Left ventricle myocardium inferior (tissue), 1 donor: Measurements from ENCODE around the gene CFAP210. TPM values are rescaled to one million over a fixed set of nuclear protein-coding genes. Genes with fewer than 3 reads are reported as not detected.

Experiments used
- DNase-seq: peaks from one replicate; pipeline ENCODE4 v3.0.0-alpha.2; 2020
- H3K27ac ChIP-seq: fragments of 200-600 bp; replicated peaks from 2 replicates; pipeline ENCODE4 v1.8.0; 2021
- H3K27me3 ChIP-seq: fragments of 200-600 bp; 2 replicates; pipeline ENCODE4 v1.8.0; 2021; ENCODE audit warnings: low read depth
- H3K36me3 ChIP-seq: fragments of 200-600 bp; 2 replicates; pipeline ENCODE4 v1.8.0; 2021
- H3K4me1 ChIP-seq: fragments of 200-600 bp; 2 replicates; pipeline ENCODE4 v1.8.0; 2021
- H3K4me3 ChIP-seq: fragments of 200-600 bp; 2 replicates; pipeline ENCODE4 v1.8.0; 2021; ENCODE audit warnings: mild to moderate bottlenecking, moderate library complexity
- H3K9me3 ChIP-seq: fragments of 200-600 bp; replicated peaks from 2 replicates; pipeline ENCODE4 v1.8.0; 2021
- CTCF ChIP-seq: fragments of 200-600 bp; IDR thresholded peaks from 2 replicates; pipeline ENCODE4 v1.8.0; 2021; ENCODE audit warnings: antibody characterized with exemption, mild to moderate bottlenecking, borderline replicate concordance
- intact Hi-C: fragments of 100-400 bp; cut with micrococcal nuclease; formaldehyde crosslinking; loops from one replicate; pipeline ENCODE4 v1.11.0; 2022
- total RNA-seq: library from RNA; stranded (reverse); fragmentation: NEBNext Ultra II Directional; extraction: Animal tissue kit (Norgen Biotek cat#: 25700); gene quantifications from one replicate; pipeline ENCODE4 v1.2.1, GENCODE V29; 2021
- donor health status: DM: no; HTN: yes; CAD: no; lungs with severe emphysema.

Gene CFAP210
- total RNA-seq, 1 donor from 2014 or later = not detected

- Histone ChIP-seq H3K36me3 (no peaks in the 10 kb centered on the region), H3K9me3 (no peaks in the 10 kb centered on the region), H3K4me3 (no peak overlapping the region), H3K27me3 (no peaks in the 10 kb centered on the region), H3K27ac (no peak overlapping the region), H3K4me1 (no peaks in the 10 kb centered on the region)
- intact Hi-C loops = no loop called here
- TF ChIP-seq CTCF = no peak
- DNase-seq = no peak
Measured at GRCh38 chr2:169670937-169671336, 23.3 kb downstream of the CFAP210 start.

GRCh38 chr2:169670215-169670651 lies 24.0 kb downstream of the CFAP210 start:
- intact Hi-C loops = no loop called here
- no peak overlapping the region for H3K4me3 ChIP-seq
- DNase-seq = no peak
- no peak overlapping the region for H3K27ac ChIP-seq
- H3K4me1 ChIP-seq = peaks cover 3% of the 10 kb centered on the region
- no peak for TF ChIP-seq CTCF
- no peaks in the 10 kb centered on the region for H3K27me3 ChIP-seq
- no peaks in the 10 kb centered on the region for H3K9me3 ChIP-seq
- H3K36me3 ChIP-seq = no peaks in the 10 kb centered on the region

- no peaks in the 10 kb centered on the region for H3K9me3 ChIP-seq
- no peaks in the 10 kb centered on the region for H3K36me3 ChIP-seq
- H3K4me3 ChIP-seq = no peak overlapping the region
- H3K27me3 ChIP-seq = no peaks in the 10 kb centered on the region
- no peak for TF ChIP-seq CTCF
- intact Hi-C loops = no loop called here
- peaks cover 9% of the 10 kb centered on the region for H3K4me1 ChIP-seq
- DNase-seq = no peak
- no peak overlapping the region for H3K27ac ChIP-seq
Measured at GRCh38 chr2:169667583-169667982, 26.6 kb downstream of the CFAP210 start.

- no peak for DNase-seq
- H3K9me3 ChIP-seq = no peaks in the 10 kb centered on the region
- H3K27ac ChIP-seq = no peak overlapping the region
- no peak overlapping the region for H3K4me3 ChIP-seq
- no peak for TF ChIP-seq CTCF
- no peaks in the 10 kb centered on the region for H3K36me3 ChIP-seq
- peaks cover 9% of the 10 kb centered on the region for H3K4me1 ChIP-seq
- intact Hi-C loops = no loop called here
- H3K27me3 ChIP-seq = no peaks in the 10 kb centered on the region
Measured at GRCh38 chr2:169664978-169665930, 29.0 kb downstream of the CFAP210 start.

GRCh38 chr2:169664600-169664977 lies 29.6 kb downstream of the CFAP210 start:
- H3K36me3 ChIP-seq = no peaks in the 10 kb centered on the region
- H3K27ac ChIP-seq = no peak overlapping the region
- intact Hi-C loops = no loop called here
- no peak for DNase-seq
- H3K9me3 ChIP-seq = no peaks in the 10 kb centered on the region
- H3K4me3 ChIP-seq = no peak overlapping the region
- no peaks in the 10 kb centered on the region for H3K27me3 ChIP-seq
- peaks cover 9% of the 10 kb centered on the region for H3K4me1 ChIP-seq
- TF ChIP-seq CTCF = no peak
